Measurements from ENCODE around the gene SHMT1.

DNA sequence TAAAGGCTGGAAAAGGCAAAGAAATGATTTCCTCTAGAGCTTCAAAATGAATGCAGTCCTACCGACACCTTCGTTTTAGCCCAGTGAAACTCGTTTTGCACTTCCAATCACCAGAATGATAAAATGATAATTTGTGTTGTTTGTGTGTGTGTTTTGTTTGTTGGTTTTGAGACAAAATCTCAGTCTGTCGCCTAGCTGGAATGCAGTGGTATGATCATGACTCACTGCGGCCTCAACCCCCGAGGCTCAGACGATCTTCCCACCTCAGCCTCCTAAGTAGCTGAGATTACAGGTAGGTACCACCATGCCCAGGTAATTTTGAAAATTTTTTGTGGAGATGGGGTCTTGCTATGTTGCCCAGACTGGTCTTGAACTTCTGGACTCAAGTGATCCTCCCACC is 10.9 kb upstream of the SHMT1 start:
- TF ChIP-seq POLR2A (IDR thresholded peaks at IDR 0.05; ENCODE audit: low read length), result no peak
- no peak for TF ChIP-seq GATA1 (IDR thresholded peaks at IDR 0.05; ENCODE audit: low read depth, low read length)

Data from erythroblast (primary cell).